HEK293 (cell line): ENCODE results near the gene BAZ2B.

ENCODE experiments used
- CTCF ChIA-PET: fragments of 350-600 bp; formaldehyde crosslinking; extraction: SDS; loops from one replicate; lab custom pipeline; 2021; ENCODE audit warnings: antibody characterized with exemption; lab: Yijun Ruan, JAX
- POLR2A ChIA-PET: fragments of 300-600 bp; formaldehyde crosslinking; extraction: SDS; loops from one replicate; lab custom pipeline; 2020; ENCODE audit warnings: antibody characterized with exemption, inconsistent platforms; lab: Yijun Ruan, JAX
- H3K27ac ChIP-seq: fragments of 200-500 bp; sonication (Bioruptor generic); 2 replicates; pipeline ENCODE4 v1.5.1; 2014; ENCODE audit warnings: low read depth, low read length, control low read depth, inconsistent platforms; ENCODE audit errors: extremely low read depth
- H3K36me3 ChIP-seq, 2 experiments: fragments of 200-500 bp in 1 of 2; sonication (Bioruptor generic) in 1 of 2; 1 replicate in 1 of 2; 2 replicates in 1 of 2; pipeline ENCODE4 v1.5.1; 2014 to 2017; ENCODE audit warnings: inconsistent platforms in 2 of 2, low read length in 2 of 2; ENCODE audit not compliant: control insufficient read depth in 2 of 2, insufficient read depth in 1 of 2
- H3K4me1 ChIP-seq: fragments of 200-500 bp; sonication (Bioruptor generic); 2 replicates; pipeline ENCODE4 v1.5.1; 2014; ENCODE audit warnings: mild to moderate bottlenecking, low read length, inconsistent platforms; ENCODE audit not compliant: control insufficient read depth, insufficient read depth
- H3K4me3 ChIP-seq: 2 replicates; pipeline ENCODE4 v1.5.1; 2011; ENCODE audit warnings: low read depth, mild to moderate bottlenecking, control low read depth, low read length, moderate library complexity
- H3K9me3 ChIP-seq: fragments of 200-500 bp; sonication (Bioruptor generic); 2 replicates; pipeline ENCODE4 v1.5.1; 2014; ENCODE audit warnings: low read depth, low read length, inconsistent platforms; ENCODE audit not compliant: control insufficient read depth, insufficient read depth
- GFI1B ChIP-seq: fragments of 450-650 bp; formaldehyde crosslinking; IDR thresholded peaks from 2 replicates; pipeline ENCODE4 v1.5.1; 2016; ENCODE audit warnings: missing biosample characterization, missing genetic modification characterization
- HOXC10 ChIP-seq: sonication (generic); formaldehyde crosslinking; IDR thresholded peaks from 2 replicates; pipeline ENCODE4 v1.8.1; 2023; ENCODE audit warnings: mild to moderate bottlenecking, missing genetic modification reagents
- MZF1 ChIP-seq: fragments of 450-650 bp; formaldehyde crosslinking; IDR thresholded peaks from 2 replicates; pipeline ENCODE4 v1.5.1; 2017; ENCODE audit warnings: missing biosample characterization, missing genetic modification characterization, borderline replicate concordance
- PRDM1 ChIP-seq: fragments of 450-650 bp; formaldehyde crosslinking; IDR thresholded peaks from 2 replicates; pipeline ENCODE4; 2016; ENCODE audit warnings: missing biosample characterization, missing genetic modification characterization
- SETDB1 ChIP-seq: IDR thresholded peaks from one replicate; pipeline ENCODE4 v1.6.1; 2017; ENCODE audit warnings: mild to moderate bottlenecking, low read length, moderate library complexity, mixed read lengths; ENCODE audit not compliant: insufficient read length
- ZBTB7A ChIP-seq: fragments of 450-650 bp; formaldehyde crosslinking; IDR thresholded peaks from 2 replicates; pipeline ENCODE4 v1.5.1; 2016; ENCODE audit warnings: low read depth, missing biosample characterization, missing genetic modification characterization
- ZNF133 ChIP-seq: fragments of 450-650 bp; formaldehyde crosslinking; IDR thresholded peaks from 2 replicates; pipeline ENCODE4 v1.5.1; 2016; ENCODE audit warnings: missing biosample characterization, missing genetic modification characterization
- ZNF211 ChIP-seq: fragments of 450-650 bp; formaldehyde crosslinking; IDR thresholded peaks from 2 replicates; pipeline ENCODE4 v1.5.1; 2016; ENCODE audit warnings: low read depth, missing biosample characterization, missing genetic modification characterization
- ZNF23 ChIP-seq: fragments of 450-650 bp; formaldehyde crosslinking; IDR thresholded peaks from 2 replicates; pipeline ENCODE4 v1.5.1; 2016; ENCODE audit warnings: missing biosample characterization, missing genetic modification characterization, borderline replicate concordance
- ZNF529 ChIP-seq: fragments of 450-650 bp; formaldehyde crosslinking; IDR thresholded peaks from 2 replicates; pipeline ENCODE4 v1.5.1; 2017; ENCODE audit warnings: missing genetic modification characterization, missing biosample characterization; ENCODE audit not compliant: insufficient replicate concordance
- ZNF560 ChIP-seq: fragments of 450-650 bp; formaldehyde crosslinking; IDR thresholded peaks from 2 replicates; pipeline ENCODE4 v1.5.1; 2017; ENCODE audit warnings: missing biosample characterization, missing genetic modification characterization, borderline replicate concordance
- ZNF654 ChIP-seq: fragments of 450-650 bp; formaldehyde crosslinking; IDR thresholded peaks from 2 replicates; pipeline ENCODE4 v1.5.1; 2016; ENCODE audit warnings: low read depth, missing biosample characterization, missing genetic modification characterization
- ZNF792 ChIP-seq: fragments of 450-650 bp; formaldehyde crosslinking; IDR thresholded peaks from 2 replicates; pipeline ENCODE4 v1.5.1; 2016; ENCODE audit warnings: missing biosample characterization, missing genetic modification characterization
- TF ChIP-seq, protein P1 (sequence below): fragments of 450-650 bp; formaldehyde crosslinking; IDR thresholded peaks from 2 replicates; pipeline ENCODE4 v1.5.1; 2016; ENCODE audit warnings: missing biosample characterization, missing genetic modification characterization, low read depth
- TF ChIP-seq, protein P2 (sequence below): fragments of 450-650 bp; formaldehyde crosslinking; IDR thresholded peaks from 2 replicates; pipeline ENCODE4 v1.5.1; 2016; ENCODE audit warnings: missing biosample characterization, missing genetic modification characterization
- TF ChIP-seq, protein P3 (sequence below): fragments of 450-650 bp; formaldehyde crosslinking; optimal IDR thresholded peaks from 2 replicates; pipeline ENCODE3; 2016; ENCODE audit warnings: missing biosample characterization, mild to moderate bottlenecking, missing genetic modification characterization
- TF ChIP-seq, protein P4 (sequence below): fragments of 450-650 bp; formaldehyde crosslinking; IDR thresholded peaks from 2 replicates; pipeline ENCODE4 v1.5.1; 2016; ENCODE audit warnings: missing biosample characterization, missing genetic modification characterization
- TF ChIP-seq, protein P5 (sequence below): fragments of 450-650 bp; formaldehyde crosslinking; IDR thresholded peaks from 2 replicates; pipeline ENCODE4 v1.5.1; 2016; ENCODE audit warnings: missing biosample characterization, missing genetic modification characterization

The BAZ2B gene

DNA sequence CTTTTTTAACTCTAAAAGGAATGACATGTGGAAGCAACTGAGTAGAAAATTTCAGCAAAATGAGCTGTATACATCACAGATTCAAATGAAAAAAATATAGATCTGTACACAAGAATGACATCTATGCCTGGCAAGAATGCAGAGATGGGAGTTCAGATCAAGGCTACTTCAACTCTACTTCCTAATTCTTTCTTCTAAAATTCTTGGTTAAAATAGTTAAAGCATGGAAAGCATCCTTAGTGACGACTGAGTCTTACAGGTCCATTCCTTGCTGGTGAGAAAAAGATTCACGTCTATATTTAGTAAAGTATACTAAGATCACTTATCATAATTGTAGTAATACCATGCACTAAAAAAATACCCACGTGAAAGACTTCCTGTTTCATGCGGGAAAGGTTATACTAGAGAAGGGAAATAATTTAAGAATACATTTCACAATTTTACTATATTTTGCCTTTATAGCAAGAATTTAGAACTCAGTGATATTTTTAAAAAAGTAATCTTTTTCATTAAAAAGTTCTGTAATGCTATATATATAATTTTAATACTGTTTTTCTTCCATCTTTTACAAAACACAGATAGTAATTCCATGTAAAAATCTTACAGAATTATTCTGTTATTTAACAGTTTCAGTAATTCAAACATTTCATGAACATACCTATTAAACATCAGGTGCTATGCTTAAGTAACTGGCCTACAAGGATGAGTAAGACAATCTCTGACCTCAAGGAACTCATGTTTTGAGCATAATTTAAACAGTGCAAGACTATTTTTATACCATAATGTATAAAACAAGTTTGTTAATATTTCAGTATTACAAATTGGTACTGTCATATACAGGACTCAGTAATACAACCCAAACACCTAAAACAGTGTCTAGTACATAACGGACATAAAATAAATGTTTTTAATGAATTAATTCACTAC is 159.6 kb downstream of the BAZ2B start:
- POLR2A ChIA-PET = no interaction called here

DNA sequence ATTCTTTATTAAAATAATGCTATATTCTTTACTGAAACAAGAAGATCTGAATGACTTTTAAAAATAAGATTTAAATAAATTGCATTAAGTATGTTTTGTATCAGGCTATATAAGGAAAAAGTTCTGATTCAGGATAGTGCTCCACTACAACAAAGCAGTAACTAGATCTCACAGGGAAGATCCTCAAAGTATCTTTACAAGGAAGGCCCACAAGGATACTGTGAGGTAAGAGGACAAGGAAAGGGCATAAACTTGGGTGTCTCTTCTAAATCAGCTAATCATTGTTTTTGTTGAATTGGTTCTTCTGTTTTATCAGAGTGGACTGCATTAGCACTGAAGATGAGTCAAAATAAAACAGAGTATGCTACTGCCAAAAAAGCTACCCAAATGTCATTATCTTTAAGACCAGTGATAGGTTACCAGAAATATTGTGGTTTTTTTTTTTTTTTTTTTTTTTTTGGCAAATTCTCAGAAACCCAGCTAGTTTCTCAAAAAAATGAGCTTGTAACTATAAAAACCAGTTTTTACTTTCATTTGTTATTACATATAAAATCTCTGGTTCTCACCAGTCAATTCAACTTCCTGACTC is 160.9 kb downstream of the BAZ2B start:
- H3K4me3 ChIP-seq = no peak overlapping the region
- ChIA-PET POLR2A (no interaction called here), CTCF (no interaction called here)
- H3K9me3 ChIP-seq = no peaks in the 10 kb centered on the region
- H3K36me3 ChIP-seq = no peaks in the 10 kb centered on the region
- no peak for TF ChIP-seq ZNF560
- TF ChIP-seq, protein P1, sequence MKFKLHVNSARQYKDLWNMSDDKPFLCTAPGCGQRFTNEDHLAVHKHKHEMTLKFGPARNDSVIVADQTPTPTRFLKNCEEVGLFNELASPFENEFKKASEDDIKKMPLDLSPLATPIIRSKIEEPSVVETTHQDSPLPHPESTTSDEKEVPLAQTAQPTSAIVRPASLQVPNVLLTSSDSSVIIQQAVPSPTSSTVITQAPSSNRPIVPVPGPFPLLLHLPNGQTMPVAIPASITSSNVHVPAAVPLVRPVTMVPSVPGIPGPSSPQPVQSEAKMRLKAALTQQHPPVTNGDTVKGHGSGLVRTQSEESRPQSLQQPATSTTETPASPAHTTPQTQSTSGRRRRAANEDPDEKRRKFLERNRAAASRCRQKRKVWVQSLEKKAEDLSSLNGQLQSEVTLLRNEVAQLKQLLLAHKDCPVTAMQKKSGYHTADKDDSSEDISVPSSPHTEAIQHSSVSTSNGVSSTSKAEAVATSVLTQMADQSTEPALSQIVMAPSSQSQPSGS (tag by site-specific recombination) = no peak
- no peaks in the 10 kb centered on the region for H3K4me1 ChIP-seq
- H3K27ac ChIP-seq = no peak overlapping the region

More for the DNA sequence above, 159.6 kb downstream of the BAZ2B start:
- Histone ChIP-seq H3K9me3 (no peaks in the 10 kb centered on the region), H3K4me3 (no peak overlapping the region), H3K27ac (no peak overlapping the region), H3K4me1 (no peaks in the 10 kb centered on the region)
- CTCF ChIA-PET = no interaction called here
- TF ChIP-seq, protein P2, sequence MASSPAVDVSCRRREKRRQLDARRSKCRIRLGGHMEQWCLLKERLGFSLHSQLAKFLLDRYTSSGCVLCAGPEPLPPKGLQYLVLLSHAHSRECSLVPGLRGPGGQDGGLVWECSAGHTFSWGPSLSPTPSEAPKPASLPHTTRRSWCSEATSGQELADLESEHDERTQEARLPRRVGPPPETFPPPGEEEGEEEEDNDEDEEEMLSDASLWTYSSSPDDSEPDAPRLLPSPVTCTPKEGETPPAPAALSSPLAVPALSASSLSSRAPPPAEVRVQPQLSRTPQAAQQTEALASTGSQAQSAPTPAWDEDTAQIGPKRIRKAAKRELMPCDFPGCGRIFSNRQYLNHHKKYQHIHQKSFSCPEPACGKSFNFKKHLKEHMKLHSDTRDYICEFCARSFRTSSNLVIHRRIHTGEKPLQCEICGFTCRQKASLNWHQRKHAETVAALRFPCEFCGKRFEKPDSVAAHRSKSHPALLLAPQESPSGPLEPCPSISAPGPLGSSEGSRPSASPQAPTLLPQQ (tag by site-specific recombination) = no peak
- TF ChIP-seq SETDB1 (no peak), ZNF792 (tag by site-specific recombination) (no peak), ZNF23 (tag by site-specific recombination) (no peak), ZNF529 (tag by site-specific recombination) (no peak), ZNF654 (no peak), ZBTB7A (tag by site-specific recombination) (no peak), ZNF133 (tag by site-specific recombination) (no peak), MZF1 (tag by site-specific recombination) (no peak), ZNF211 (tag by site-specific recombination) (no peak), PRDM1 (tag by site-specific recombination) (no peak), HOXC10 (CRISPR knock-in tag) (no peak), GFI1B (no peak)
- TF ChIP-seq, protein P3, sequence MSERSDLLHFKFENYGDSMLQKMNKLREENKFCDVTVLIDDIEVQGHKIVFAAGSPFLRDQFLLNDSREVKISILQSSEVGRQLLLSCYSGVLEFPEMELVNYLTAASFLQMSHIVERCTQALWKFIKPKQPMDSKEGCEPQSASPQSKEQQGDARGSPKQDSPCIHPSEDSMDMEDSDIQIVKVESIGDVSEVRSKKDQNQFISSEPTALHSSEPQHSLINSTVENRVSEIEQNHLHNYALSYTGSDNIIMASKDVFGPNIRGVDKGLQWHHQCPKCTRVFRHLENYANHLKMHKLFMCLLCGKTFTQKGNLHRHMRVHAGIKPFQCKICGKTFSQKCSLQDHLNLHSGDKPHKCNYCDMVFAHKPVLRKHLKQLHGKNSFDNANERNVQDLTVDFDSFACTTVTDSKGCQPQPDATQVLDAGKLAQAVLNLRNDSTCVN (tag by site-specific recombination) = no peak
- TF ChIP-seq, protein P4, sequence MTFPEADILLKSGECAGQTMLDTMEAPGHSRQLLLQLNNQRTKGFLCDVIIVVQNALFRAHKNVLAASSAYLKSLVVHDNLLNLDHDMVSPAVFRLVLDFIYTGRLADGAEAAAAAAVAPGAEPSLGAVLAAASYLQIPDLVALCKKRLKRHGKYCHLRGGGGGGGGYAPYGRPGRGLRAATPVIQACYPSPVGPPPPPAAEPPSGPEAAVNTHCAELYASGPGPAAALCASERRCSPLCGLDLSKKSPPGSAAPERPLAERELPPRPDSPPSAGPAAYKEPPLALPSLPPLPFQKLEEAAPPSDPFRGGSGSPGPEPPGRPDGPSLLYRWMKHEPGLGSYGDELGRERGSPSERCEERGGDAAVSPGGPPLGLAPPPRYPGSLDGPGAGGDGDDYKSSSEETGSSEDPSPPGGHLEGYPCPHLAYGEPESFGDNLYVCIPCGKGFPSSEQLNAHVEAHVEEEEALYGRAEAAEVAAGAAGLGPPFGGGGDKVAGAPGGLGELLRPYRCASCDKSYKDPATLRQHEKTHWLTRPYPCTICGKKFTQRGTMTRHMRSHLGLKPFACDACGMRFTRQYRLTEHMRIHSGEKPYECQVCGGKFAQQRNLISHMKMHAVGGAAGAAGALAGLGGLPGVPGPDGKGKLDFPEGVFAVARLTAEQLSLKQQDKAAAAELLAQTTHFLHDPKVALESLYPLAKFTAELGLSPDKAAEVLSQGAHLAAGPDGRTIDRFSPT (tag by site-specific recombination) = no peak
- TF ChIP-seq, protein P5, sequence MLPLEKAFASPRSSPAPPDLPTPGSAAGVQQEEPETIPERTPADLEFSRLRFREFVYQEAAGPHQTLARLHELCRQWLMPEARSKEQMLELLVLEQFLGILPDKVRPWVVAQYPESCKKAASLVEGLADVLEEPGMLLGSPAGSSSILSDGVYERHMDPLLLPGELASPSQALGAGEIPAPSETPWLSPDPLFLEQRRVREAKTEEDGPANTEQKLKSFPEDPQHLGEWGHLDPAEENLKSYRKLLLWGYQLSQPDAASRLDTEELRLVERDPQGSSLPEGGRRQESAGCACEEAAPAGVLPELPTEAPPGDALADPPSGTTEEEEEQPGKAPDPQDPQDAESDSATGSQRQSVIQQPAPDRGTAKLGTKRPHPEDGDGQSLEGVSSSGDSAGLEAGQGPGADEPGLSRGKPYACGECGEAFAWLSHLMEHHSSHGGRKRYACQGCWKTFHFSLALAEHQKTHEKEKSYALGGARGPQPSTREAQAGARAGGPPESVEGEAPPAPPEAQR = no peak
- TF ChIP-seq, all 188 proteins: peak for 0
- no peaks in the 10 kb centered on the region for H3K36me3 ChIP-seq
